HL-60 (cell line): ENCODE results near the gene PLCH2.
"Not testable (repeated sequence)": the region's sequence is repeated elsewhere in the genome, so short reads cannot be mapped to it uniquely, and the experiment has no call there.

Experiments used
- DNase-seq, 2 experiments: peaks; one replicate each; pipeline ENCODE4 v3.0.0-alpha.2; 2010 to 2020; ENCODE audit warnings: low read depth in 1 of 2, low spot score in 1 of 2
- H3K27ac ChIP-seq: fragments of 250-450 bp; sonication (Bioruptor Pico); replicated peaks from 2 replicates; pipeline ENCODE4 v1.5.1; 2020; ENCODE audit warnings: mild to moderate bottlenecking, moderate library complexity
- H3K27me3 ChIP-seq: fragments of 250-450 bp; sonication (Bioruptor Pico); 2 replicates; pipeline ENCODE4 v1.5.1; 2021; ENCODE audit warnings: mild to moderate bottlenecking, moderate library complexity; ENCODE audit not compliant: insufficient read depth, poor library complexity, severe bottlenecking
- H3K4me3 ChIP-seq: replicated peaks from 2 replicates; pipeline ENCODE4 v1.5.1; 2011; ENCODE audit warnings: mild to moderate bottlenecking, control low read depth, low read length; ENCODE audit not compliant: insufficient read depth
- GABPA ChIP-seq: IDR thresholded peaks from 2 replicates; pipeline ENCODE4 v1.6.1; 2012; ENCODE audit warnings: low read depth
- POLR2AphosphoS5 ChIP-seq: IDR thresholded peaks from 2 replicates; pipeline ENCODE4 v1.6.1; 2012; ENCODE audit warnings: low read depth
- SPI1 ChIP-seq: IDR thresholded peaks from 2 replicates; pipeline ENCODE4 v1.6.1; 2012; ENCODE audit warnings: low read depth, mild to moderate bottlenecking, borderline replicate concordance
- TF ChIP-seq, protein P1 (sequence below): IDR thresholded peaks from one replicate; pipeline ENCODE4 v1.5.1; 2011; ENCODE audit warnings: low read length, control low read depth, inconsistent platforms; ENCODE audit not compliant: insufficient read depth
- TF ChIP-seq, protein P2 (sequence below): IDR thresholded peaks from 2 replicates; pipeline ENCODE4 v1.6.1; 2012; ENCODE audit warnings: low read depth; ENCODE audit not compliant: insufficient replicate concordance

The PLCH2 gene

GRCh38 chr1:2547210-2548067, 71.3 kb downstream of the PLCH2 start:
- Histone ChIP-seq H3K4me3 (peak overlapping the region; percentile 69), H3K27me3 (no peaks in the 10 kb centered on the region), H3K27ac (peak overlapping the region; percentile 91)
- DNase-seq, result peak in 1 of 2 experiments; percentile 26
- TF ChIP-seq GABPA (no peak), POLR2AphosphoS5 (no peak; the same call in none of the 2 replicates), SPI1 (no peak)
- TF ChIP-seq, protein P1, sequence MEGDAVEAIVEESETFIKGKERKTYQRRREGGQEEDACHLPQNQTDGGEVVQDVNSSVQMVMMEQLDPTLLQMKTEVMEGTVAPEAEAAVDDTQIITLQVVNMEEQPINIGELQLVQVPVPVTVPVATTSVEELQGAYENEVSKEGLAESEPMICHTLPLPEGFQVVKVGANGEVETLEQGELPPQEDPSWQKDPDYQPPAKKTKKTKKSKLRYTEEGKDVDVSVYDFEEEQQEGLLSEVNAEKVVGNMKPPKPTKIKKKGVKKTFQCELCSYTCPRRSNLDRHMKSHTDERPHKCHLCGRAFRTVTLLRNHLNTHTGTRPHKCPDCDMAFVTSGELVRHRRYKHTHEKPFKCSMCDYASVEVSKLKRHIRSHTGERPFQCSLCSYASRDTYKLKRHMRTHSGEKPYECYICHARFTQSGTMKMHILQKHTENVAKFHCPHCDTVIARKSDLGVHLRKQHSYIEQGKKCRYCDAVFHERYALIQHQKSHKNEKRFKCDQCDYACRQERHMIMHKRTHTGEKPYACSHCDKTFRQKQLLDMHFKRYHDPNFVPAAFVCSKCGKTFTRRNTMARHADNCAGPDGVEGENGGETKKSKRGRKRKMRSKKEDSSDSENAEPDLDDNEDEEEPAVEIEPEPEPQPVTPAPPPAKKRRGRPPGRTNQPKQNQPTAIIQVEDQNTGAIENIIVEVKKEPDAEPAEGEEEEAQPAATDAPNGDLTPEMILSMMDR, result no peak

- Histone ChIP-seq H3K4me3 (peak overlapping the region; percentile 69), H3K27me3 (no peaks in the 10 kb centered on the region), H3K27ac (peak overlapping the region; percentile 91)
- DNase-seq, result peak in 1 of 2 experiments; percentile 88
- TF ChIP-seq POLR2AphosphoS5 (no peak), SPI1 (peak; percentile 36; the same call in 1 of the 2 replicates), GABPA (no peak)
- TF ChIP-seq, protein P2, sequence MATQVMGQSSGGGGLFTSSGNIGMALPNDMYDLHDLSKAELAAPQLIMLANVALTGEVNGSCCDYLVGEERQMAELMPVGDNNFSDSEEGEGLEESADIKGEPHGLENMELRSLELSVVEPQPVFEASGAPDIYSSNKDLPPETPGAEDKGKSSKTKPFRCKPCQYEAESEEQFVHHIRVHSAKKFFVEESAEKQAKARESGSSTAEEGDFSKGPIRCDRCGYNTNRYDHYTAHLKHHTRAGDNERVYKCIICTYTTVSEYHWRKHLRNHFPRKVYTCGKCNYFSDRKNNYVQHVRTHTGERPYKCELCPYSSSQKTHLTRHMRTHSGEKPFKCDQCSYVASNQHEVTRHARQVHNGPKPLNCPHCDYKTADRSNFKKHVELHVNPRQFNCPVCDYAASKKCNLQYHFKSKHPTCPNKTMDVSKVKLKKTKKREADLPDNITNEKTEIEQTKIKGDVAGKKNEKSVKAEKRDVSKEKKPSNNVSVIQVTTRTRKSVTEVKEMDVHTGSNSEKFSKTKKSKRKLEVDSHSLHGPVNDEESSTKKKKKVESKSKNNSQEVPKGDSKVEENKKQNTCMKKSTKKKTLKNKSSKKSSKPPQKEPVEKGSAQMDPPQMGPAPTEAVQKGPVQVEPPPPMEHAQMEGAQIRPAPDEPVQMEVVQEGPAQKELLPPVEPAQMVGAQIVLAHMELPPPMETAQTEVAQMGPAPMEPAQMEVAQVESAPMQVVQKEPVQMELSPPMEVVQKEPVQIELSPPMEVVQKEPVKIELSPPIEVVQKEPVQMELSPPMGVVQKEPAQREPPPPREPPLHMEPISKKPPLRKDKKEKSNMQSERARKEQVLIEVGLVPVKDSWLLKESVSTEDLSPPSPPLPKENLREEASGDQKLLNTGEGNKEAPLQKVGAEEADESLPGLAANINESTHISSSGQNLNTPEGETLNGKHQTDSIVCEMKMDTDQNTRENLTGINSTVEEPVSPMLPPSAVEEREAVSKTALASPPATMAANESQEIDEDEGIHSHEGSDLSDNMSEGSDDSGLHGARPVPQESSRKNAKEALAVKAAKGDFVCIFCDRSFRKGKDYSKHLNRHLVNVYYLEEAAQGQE, result no peak
- TF ChIP-seq, protein P1, result peak; percentile 91
Observed at GRCh38 chr1:2548068-2548589, 72.0 kb downstream of the PLCH2 start.

- H3K27ac ChIP-seq, result peak overlapping the region; percentile 91
- not testable (repeated sequence) for DNase-seq, H3K27me3 ChIP-seq, H3K4me3 ChIP-seq
Observed at GRCh38 chr1:2549367-2550029, 73.4 kb downstream of the PLCH2 start.

- not testable (repeated sequence) for DNase-seq, H3K4me3 ChIP-seq, H3K27me3 ChIP-seq, H3K27ac ChIP-seq
Observed at GRCh38 chr1:2550309-2550861, 74.3 kb downstream of the PLCH2 start.

GRCh38 chr1:2551544-2551943, 75.5 kb downstream of the PLCH2 start:
- not testable (repeated sequence) for DNase-seq, H3K27me3 ChIP-seq, H3K27ac ChIP-seq, H3K4me3 ChIP-seq

DNA sequence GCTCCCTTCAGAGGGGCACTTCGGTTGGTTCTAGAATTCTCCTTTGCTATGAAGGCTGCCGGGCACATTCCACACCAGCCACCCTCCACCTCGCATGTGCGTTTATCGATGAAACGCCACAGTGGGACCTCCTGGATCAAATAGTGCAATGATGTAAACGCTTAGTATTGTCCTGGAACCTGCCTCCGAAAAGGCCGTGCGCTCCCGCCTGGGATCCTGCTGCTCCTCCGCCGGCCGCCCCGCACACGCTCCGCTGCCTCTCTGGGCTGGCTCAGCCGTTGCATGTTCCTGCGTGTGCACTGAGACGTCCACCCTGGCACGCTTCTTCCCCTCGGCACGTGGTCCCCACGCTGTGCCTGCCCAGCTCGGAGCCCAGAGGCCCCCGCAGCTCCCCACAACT, 76.1 kb downstream of the PLCH2 start:
- Histone ChIP-seq H3K4me3 (no peak overlapping the region), H3K27me3 (no peaks in the 10 kb centered on the region), H3K27ac (no peak overlapping the region)
- no peak for DNase-seq
- TF ChIP-seq, protein P2, result no peak
- TF ChIP-seq, protein P1, result no peak
- TF ChIP-seq POLR2AphosphoS5, result no peak
- TF ChIP-seq GABPA, result no peak
- no peak for TF ChIP-seq SPI1

GRCh38 chr1:2553076-2553475, 77.0 kb downstream of the PLCH2 start:
- H3K27ac ChIP-seq, H3K27me3 ChIP-seq, DNase-seq, H3K4me3 ChIP-seq: not testable (repeated sequence)
